K562 (cell line): ENCODE results near the gene STAMBPL1. TPM values are rescaled to one million over a fixed set of nuclear protein-coding genes. Genes with fewer than 3 reads are reported as not detected.

Source experiments
- CC2D1A ChIP-seq: fragments of 450-650 bp; IDR thresholded peaks from 2 replicates; pipeline ENCODE4 v1.6.1; 2017; ENCODE audit warnings: mild to moderate bottlenecking
- CTCFL ChIP-seq: IDR thresholded peaks from 2 replicates; pipeline ENCODE4 v1.6.1; 2011; ENCODE audit warnings: borderline replicate concordance, low read depth, mild to moderate bottlenecking, moderate library complexity, low read length; ENCODE audit not compliant: insufficient read depth, poor library complexity, severe bottlenecking
- POLR2AphosphoS5 ChIP-seq: IDR thresholded peaks from 2 replicates; pipeline ENCODE4 v1.6.1; 2011; ENCODE audit warnings: mild to moderate bottlenecking, low read depth, low read length, moderate library complexity; ENCODE audit not compliant: control insufficient read depth, insufficient read depth
- ZBTB40 ChIP-seq, 2 experiments: fragments of 450-650 bp in 1 of 2; sonication (generic) in 1 of 2; formaldehyde crosslinking in 1 of 2; IDR thresholded peaks; 2 replicates each; pipeline versions ENCODE4 v1.7.1 to v1.9.0; 2016 to 2022; ENCODE audit warnings: inconsistent platforms in 1 of 2, mild to moderate bottlenecking in 1 of 2, missing genetic modification reagents in 1 of 2
- ZNF280B ChIP-seq: fragments of 250-450 bp; sonication (Bioruptor Pico); IDR thresholded peaks from 2 replicates; pipeline ENCODE4 v1.5.1; 2021; ENCODE audit warnings: mild to moderate bottlenecking
- polyA plus RNA-seq, 8 experiments: library from polyadenylated mRNA; depleted of rRNA in 4 of 8; stranded (reverse) in 5 of 8; unstranded in 3 of 8; fragments of >200 nt; fragmentation: Nextera tagmentation in 2 of 8; fragmentation: Illumina TruSeq in 1 of 8; extraction: Ambion mirVana in 2 of 8; extraction: Trizol in 1 of 8; gene quantifications; 2 replicates each; pipeline versions ENCODE4 v1.2.1 to v1.2.3, GENCODE V29; 2011 to 2014; ENCODE audit warnings: inconsistent platforms in 1 of 8, missing spikeins in 1 of 8
- total RNA-seq, 7 experiments: library from RNA; depleted of rRNA in 6 of 7; stranded (reverse); fragments of >200 nt in 6 of 7; fragmentation: Illumina TruSeq in 2 of 7; extraction: Trizol in 2 of 7; gene quantifications; 2 replicates each; pipeline versions ENCODE4 v1.2.1 to v1.2.3, GENCODE V29; 2011 to 2021; ENCODE audit warnings: low replicate concordance in 1 of 7

STAMBPL1 gene
- total and polyA plus RNA-seq, 9 of the 15 experiments (the other 6 are each of a cell fraction or from before 2014, with no cell fraction given): 0.09 TPM; not detected in 8

GRCh38 chr10:88881922-88882645 is 2.0 kb downstream of the STAMBPL1 start (continued):
- TF ChIP-seq ZBTB40 (IDR thresholded peaks at IDR 0.05) (no peak), ZBTB40 (CRISPR knock-in tag; IDR thresholded peaks at IDR 0.05) (no peak), POLR2AphosphoS5 (no peak), CC2D1A (no peak), CTCFL (no peak), ZNF280B (CRISPR knock-in tag) (no peak)
